Mesenchymal stem cell (in vitro differentiated cells and primary cell): Measurements from ENCODE around the gene PDE4B.

Source experiments
- DNase-seq: peaks from one replicate; pipeline ENCODE4 v3.0.0-alpha.2; 2013
- H2AFZ ChIP-seq: one replicate; pipeline ENCODE4 v1.6.1; 2013; ENCODE audit warnings: low read depth, mild to moderate bottlenecking, control low read depth, inconsistent platforms, low read length, moderate library complexity
- H2AK5ac ChIP-seq: 2 replicates; pipeline ENCODE4 v1.6.1; 2013; ENCODE audit warnings: low read length, moderate library complexity, mild to moderate bottlenecking, inconsistent platforms; ENCODE audit not compliant: severe bottlenecking
- H2BK120ac ChIP-seq: one replicate; pipeline ENCODE4 v1.6.1; 2013; ENCODE audit warnings: low read depth, mild to moderate bottlenecking, inconsistent platforms, low read length, moderate library complexity
- H2BK12ac ChIP-seq, 2 experiments: one replicate each; pipeline ENCODE4 v1.6.1; 2013; ENCODE audit warnings: inconsistent platforms in 2 of 2, low read length in 2 of 2, mild to moderate bottlenecking in 2 of 2, moderate library complexity in 2 of 2, control low read depth in 1 of 2
- H2BK15ac ChIP-seq: one replicate; pipeline ENCODE4 v1.6.1; 2013; ENCODE audit warnings: mild to moderate bottlenecking, low read depth, inconsistent platforms; ENCODE audit not compliant: poor library complexity, severe bottlenecking
- H2BK5ac ChIP-seq: 2 replicates; pipeline ENCODE4 v1.6.1; 2013; ENCODE audit warnings: low read depth, mild to moderate bottlenecking, low read length, control low read depth, inconsistent platforms; ENCODE audit not compliant: poor library complexity, severe bottlenecking
- H3K14ac ChIP-seq, 2 experiments: one replicate each; pipeline ENCODE4 v1.6.1; 2013; ENCODE audit warnings: inconsistent platforms in 2 of 2, low read length in 2 of 2, control low read depth in 1 of 2, mild to moderate bottlenecking in 1 of 2, moderate library complexity in 1 of 2
- H3K18ac ChIP-seq, 2 experiments: one replicate each; pipeline ENCODE4 v1.6.1; 2013; ENCODE audit warnings: inconsistent platforms in 2 of 2, low read length in 2 of 2, control low read depth in 1 of 2, low read depth in 1 of 2, mild to moderate bottlenecking in 1 of 2
- H3K23ac ChIP-seq, 2 experiments: one replicate each; pipeline ENCODE4 v1.6.1; 2013; ENCODE audit warnings: inconsistent platforms in 2 of 2, low read length in 2 of 2, mild to moderate bottlenecking in 2 of 2, moderate library complexity in 2 of 2, control low read depth in 1 of 2
- H3K27ac ChIP-seq: 2 replicates; pipeline ENCODE4 v1.5.1; 2013; ENCODE audit warnings: mild to moderate bottlenecking, moderate library complexity, low read length, control low read depth, inconsistent platforms; ENCODE audit not compliant: poor library complexity, severe bottlenecking
- H3K27me3 ChIP-seq, 2 experiments: 2 replicates each; pipeline versions ENCODE4 v1.6.1 to v1.7.0; 2013; ENCODE audit warnings: low read length in 2 of 2, mild to moderate bottlenecking in 2 of 2, moderate library complexity in 2 of 2, control low read depth in 1 of 2, inconsistent platforms in 1 of 2; ENCODE audit not compliant: control insufficient read depth in 1 of 2, insufficient read depth in 1 of 2
- H3K36me3 ChIP-seq, 2 experiments: 2 replicates each; pipeline versions ENCODE4 v1.6.1 to v1.7.0; 2013; ENCODE audit warnings: low read length in 2 of 2, control low read depth in 1 of 2, inconsistent platforms in 1 of 2, low read depth in 1 of 2, mild to moderate bottlenecking in 1 of 2; ENCODE audit not compliant: insufficient read depth in 2 of 2, control insufficient read depth in 1 of 2
- H3K4ac ChIP-seq, 2 experiments: one replicate each; pipeline ENCODE4 v1.6.1; 2013; ENCODE audit warnings: inconsistent platforms in 2 of 2, low read length in 2 of 2, mild to moderate bottlenecking in 2 of 2, moderate library complexity in 2 of 2, control low read depth in 1 of 2, low read depth in 1 of 2
- H3K4me1 ChIP-seq: 2 replicates; pipeline ENCODE4 v1.6.1; 2013; ENCODE audit warnings: low read depth, low read length, control low read depth; ENCODE audit not compliant: control insufficient read depth, insufficient read depth
- H3K4me2 ChIP-seq: 2 replicates; pipeline ENCODE4 v1.6.1; 2013; ENCODE audit warnings: low read length, mild to moderate bottlenecking, inconsistent platforms; ENCODE audit not compliant: poor library complexity, severe bottlenecking
- H3K4me3 ChIP-seq, 2 experiments: 2 replicates each; pipeline versions ENCODE4 v1.5.1 to v1.7.0; 2013; ENCODE audit warnings: low read length in 2 of 2, mild to moderate bottlenecking in 2 of 2, control low read depth in 1 of 2, low read depth in 1 of 2; ENCODE audit not compliant: insufficient read depth in 1 of 2
- H3K79me1 ChIP-seq: replicated peaks from 2 replicates; pipeline ENCODE4 v1.6.1; 2013; ENCODE audit warnings: mild to moderate bottlenecking, control low read depth, low read length, inconsistent platforms; ENCODE audit not compliant: poor library complexity, severe bottlenecking
- H3K9ac ChIP-seq: 2 replicates; pipeline ENCODE4 v1.7.0; 2013; ENCODE audit warnings: mild to moderate bottlenecking, low read length, moderate library complexity
- H3K9me3 ChIP-seq: 2 replicates; pipeline ENCODE4 v1.7.0; 2013; ENCODE audit warnings: mild to moderate bottlenecking, low read length; ENCODE audit not compliant: control insufficient read depth
- H4K8ac ChIP-seq: one replicate; pipeline ENCODE4 v1.6.1; 2013; ENCODE audit warnings: inconsistent platforms, mild to moderate bottlenecking, low read length, moderate library complexity
- H4K91ac ChIP-seq: one replicate; pipeline ENCODE4 v1.6.1; 2013; ENCODE audit warnings: mild to moderate bottlenecking, low read length, inconsistent platforms
- WGBS: methylation state at CpG from one replicate; pipeline ENCODE4 v1.1.7; 2013; ENCODE audit warnings: mixed read lengths; 5-methylcytosine and 5-hydroxymethylcytosine counted together

PDE4B gene

GRCh38 chr1:65764052-65764451 is 28.6 kb upstream of the PDE4B start:
- H3K27me3 ChIP-seq, result no peaks in the 10 kb centered on the region
- H2BK120ac ChIP-seq, result no peak overlapping the region
- H3K4me3 ChIP-seq, result no peak overlapping the region
- no peaks in the 10 kb centered on the region for H3K36me3 ChIP-seq
- no peak overlapping the region for H3K4me2 ChIP-seq
- no peak overlapping the region for H2BK12ac ChIP-seq
- no peak overlapping the region for H4K91ac ChIP-seq
- H3K9me3 ChIP-seq, result peaks cover 3% of the 10 kb centered on the region
- H3K27ac ChIP-seq, result no peak overlapping the region
- H2BK15ac ChIP-seq, result no peak overlapping the region
- H2BK5ac ChIP-seq, result no peak overlapping the region
- H3K9ac ChIP-seq, result no peak overlapping the region
- no peak overlapping the region for H3K14ac ChIP-seq
- DNase-seq, result no peak
- H3K79me1 ChIP-seq, result no peaks in the 10 kb centered on the region
- no peak overlapping the region for H3K4ac ChIP-seq
- H3K23ac ChIP-seq, result no peak overlapping the region
- H4K8ac ChIP-seq, result no peak overlapping the region
- no peak overlapping the region for H2AFZ ChIP-seq
- H3K18ac ChIP-seq, result no peak overlapping the region
- H3K4me1 ChIP-seq, result no peaks in the 10 kb centered on the region
- H2AK5ac ChIP-seq, result no peak overlapping the region

- Histone ChIP-seq H3K4ac (no peak overlapping the region), H3K14ac (no peak overlapping the region), H3K4me1 (no peaks in the 10 kb centered on the region), H2BK12ac (no peak overlapping the region), H2AK5ac (no peak overlapping the region), H3K4me2 (no peak overlapping the region), H2BK120ac (no peak overlapping the region), H3K23ac (no peak overlapping the region), H4K91ac (no peak overlapping the region), H2BK15ac (no peak overlapping the region), H3K9ac (no peak overlapping the region), H2AFZ (no peak overlapping the region), H3K27me3 (no peaks in the 10 kb centered on the region), H3K36me3 (no peaks in the 10 kb centered on the region), H3K4me3 (no peak overlapping the region), H4K8ac (no peak overlapping the region), H2BK5ac (no peak overlapping the region), H3K18ac (no peak overlapping the region), H3K27ac (no peak overlapping the region), H3K79me1 (no peaks in the 10 kb centered on the region), H3K9me3 (peaks cover 3% of the 10 kb centered on the region)
- DNase-seq, result no peak
- WGBS, result 76% methylated on average over 3 of the region's 4 CpGs
Observed at GRCh38 chr1:65765631-65766030, 27.1 kb upstream of the PDE4B start.

- Histone ChIP-seq H2BK12ac (no peak overlapping the region), H3K14ac (no peak overlapping the region), H4K8ac (no peak overlapping the region), H3K27me3 (no peaks in the 10 kb centered on the region), H2AFZ (no peak overlapping the region), H3K4me1 (no peaks in the 10 kb centered on the region), H3K23ac (no peak overlapping the region), H2BK120ac (no peak overlapping the region), H3K36me3 (no peaks in the 10 kb centered on the region), H2BK5ac (no peak overlapping the region), H3K18ac (no peak overlapping the region), H3K79me1 (no peaks in the 10 kb centered on the region), H2BK15ac (no peak overlapping the region), H2AK5ac (no peak overlapping the region), H3K9ac (no peak overlapping the region), H3K4ac (no peak overlapping the region), H3K4me3 (no peak overlapping the region), H4K91ac (no peak overlapping the region), H3K9me3 (peaks cover 3% of the 10 kb centered on the region), H3K27ac (no peak overlapping the region), H3K4me2 (no peak overlapping the region)
- WGBS, result 100% methylated on average over 1 of the region's 2 CpGs
- no peak for DNase-seq
Observed at GRCh38 chr1:65769636-65770035, 23.1 kb upstream of the PDE4B start.

GRCh38 chr1:65772607-65773006 is 20.1 kb upstream of the PDE4B start:
- H2BK12ac ChIP-seq, result no peak overlapping the region
- H3K27me3 ChIP-seq, result no peaks in the 10 kb centered on the region
- H2BK15ac ChIP-seq, result no peak overlapping the region
- H3K9me3 ChIP-seq, result peaks cover 3% of the 10 kb centered on the region
- H3K9ac ChIP-seq, result no peak overlapping the region
- WGBS, result no CpG with 5 or more reads among the region's 2 CpGs
- H3K4ac ChIP-seq, result no peak overlapping the region
- no peaks in the 10 kb centered on the region for H3K4me1 ChIP-seq
- H3K18ac ChIP-seq, result no peak overlapping the region
- H4K91ac ChIP-seq, result no peak overlapping the region
- no peak overlapping the region for H2BK5ac ChIP-seq
- no peak overlapping the region for H3K27ac ChIP-seq
- no peak overlapping the region for H3K4me2 ChIP-seq
- no peak overlapping the region for H2BK120ac ChIP-seq
- H3K14ac ChIP-seq, result no peak overlapping the region
- DNase-seq, result no peak
- no peak overlapping the region for H3K23ac ChIP-seq
- no peak overlapping the region for H2AFZ ChIP-seq
- H3K36me3 ChIP-seq, result no peaks in the 10 kb centered on the region
- no peaks in the 10 kb centered on the region for H3K79me1 ChIP-seq
- no peak overlapping the region for H4K8ac ChIP-seq
- H3K4me3 ChIP-seq, result no peak overlapping the region
- no peak overlapping the region for H2AK5ac ChIP-seq
